Thyroid gland (tissue), 4 donors: ENCODE data around the gene THAP12.

Experiments
- CTCF ChIP-seq, 6 experiments: fragments of 200-600 bp in 3 of 6; fragments of 450-650 bp in 3 of 6; sonication (generic) in 3 of 6; IDR thresholded peaks; one replicate each; pipeline ENCODE4 v1.5.1; 2016 to 2019; ENCODE audit warnings: antibody characterized with exemption in 6 of 6, mild to moderate bottlenecking in 2 of 6, inconsistent platforms in 1 of 6, moderate library complexity in 1 of 6
- POLR2A ChIP-seq, 2 donors: fragments of 450-650 bp; IDR thresholded peaks; one replicate each; pipeline ENCODE4 v1.6.1; 2017; ENCODE audit warnings: antibody characterized with exemption in 2 of 2, mild to moderate bottlenecking in 2 of 2, moderate library complexity in 1 of 2

- no peak for TF ChIP-seq CTCF (IDR thresholded peaks at IDR 0.05)
- TF ChIP-seq POLR2A (IDR thresholded peaks at IDR 0.05) = no peak
Observed at GRCh38 chr11:76315182-76315853, 65.6 kb downstream of the THAP12 start.
